Thyroid gland (tissue), 4 donors: Measurements from ENCODE around the gene USP11. TPM values are rescaled to one million over a fixed set of nuclear protein-coding genes. Genes with fewer than 3 reads are reported as not detected.

Experiments
- DNase-seq, 2 donors: peaks; one replicate each; pipeline ENCODE4 v3.0.0-alpha.2; 2019
- H3K27ac ChIP-seq, 3 donors: fragments of 200-600 bp; sonication (generic); 1 replicate in 2 of 3; 2 replicates in 1 of 3; pipeline ENCODE4 v1.5.1; 2016 to 2019; ENCODE audit warnings: mild to moderate bottlenecking in 1 of 3, moderate library complexity in 1 of 3
- H3K27me3 ChIP-seq: fragments of 200-600 bp; sonication (generic); one replicate; pipeline ENCODE4 v1.5.1; 2019
- H3K36me3 ChIP-seq, 2 donors: fragments of 200-600 bp; sonication (generic); one replicate each; pipeline ENCODE4 v1.5.1; 2016 to 2019
- H3K4me1 ChIP-seq, 2 donors: fragments of 200-600 bp; sonication (generic); one replicate each; pipeline ENCODE4 v1.5.1; 2017 to 2019
- H3K4me3 ChIP-seq, 3 donors: fragments of 200-600 bp; sonication (generic); replicated peaks in 1 of 3; 1 replicate in 2 of 3; 2 replicates in 1 of 3; pipeline ENCODE4 v1.5.1; 2016; ENCODE audit warnings: mild to moderate bottlenecking in 1 of 3
- H3K9me3 ChIP-seq: fragments of 200-600 bp; sonication (generic); one replicate; pipeline ENCODE4 v1.5.1; 2017
- POLR2A ChIP-seq, 2 donors: fragments of 450-650 bp; IDR thresholded peaks; one replicate each; pipeline ENCODE4 v1.6.1; 2017; ENCODE audit warnings: antibody characterized with exemption in 2 of 2, mild to moderate bottlenecking in 2 of 2, moderate library complexity in 1 of 2
- WGBS, 2 donors: methylation state at CpG; one replicate each; pipeline ENCODE4 v1.1.5; 2017; 5-methylcytosine and 5-hydroxymethylcytosine counted together
- intact Hi-C: fragments of 100-400 bp; cut with DNase I; formaldehyde crosslinking; loops from one replicate; pipeline ENCODE4 v1.15.1; 2023
- total RNA-seq, 4 donors: library from RNA; depleted of rRNA; stranded (reverse); fragments of >200 nt; gene quantifications; one replicate each; pipeline ENCODE4 v1.2.3, GENCODE V29; 2016
- TF ChIP-seq, protein P1 (sequence below), 6 experiments: fragments of 200-600 bp in 3 of 6; fragments of 450-650 bp in 3 of 6; sonication (generic) in 3 of 6; IDR thresholded peaks; one replicate each; pipeline ENCODE4 v1.5.1; 2016 to 2019; ENCODE audit warnings: antibody characterized with exemption in 6 of 6, mild to moderate bottlenecking in 2 of 6, inconsistent platforms in 1 of 6, moderate library complexity in 1 of 6

The USP11 gene
- total RNA-seq, 4 donors from 2014 or later: 61.9 to 128 (median 86.8) TPM

- 82 to 93% methylated on average over 8 to 11 of the region's 12 CpGs for WGBS, 2 donors
- intact Hi-C loops: no loop called here
- Histone ChIP-seq H3K9me3 (no peaks in the 10 kb centered on the region), H3K36me3 (peaks cover 68 to 99% of the 10 kb centered on the region in 2 donors), H3K4me1 (no peaks in the 10 kb centered on the region), H3K27ac (no peak overlapping the region), H3K27me3 (no peaks in the 10 kb centered on the region), H3K4me3 (no peak overlapping the region)
- no peak for TF ChIP-seq POLR2A (IDR thresholded peaks at IDR 0.05)
- TF ChIP-seq, protein P1, sequence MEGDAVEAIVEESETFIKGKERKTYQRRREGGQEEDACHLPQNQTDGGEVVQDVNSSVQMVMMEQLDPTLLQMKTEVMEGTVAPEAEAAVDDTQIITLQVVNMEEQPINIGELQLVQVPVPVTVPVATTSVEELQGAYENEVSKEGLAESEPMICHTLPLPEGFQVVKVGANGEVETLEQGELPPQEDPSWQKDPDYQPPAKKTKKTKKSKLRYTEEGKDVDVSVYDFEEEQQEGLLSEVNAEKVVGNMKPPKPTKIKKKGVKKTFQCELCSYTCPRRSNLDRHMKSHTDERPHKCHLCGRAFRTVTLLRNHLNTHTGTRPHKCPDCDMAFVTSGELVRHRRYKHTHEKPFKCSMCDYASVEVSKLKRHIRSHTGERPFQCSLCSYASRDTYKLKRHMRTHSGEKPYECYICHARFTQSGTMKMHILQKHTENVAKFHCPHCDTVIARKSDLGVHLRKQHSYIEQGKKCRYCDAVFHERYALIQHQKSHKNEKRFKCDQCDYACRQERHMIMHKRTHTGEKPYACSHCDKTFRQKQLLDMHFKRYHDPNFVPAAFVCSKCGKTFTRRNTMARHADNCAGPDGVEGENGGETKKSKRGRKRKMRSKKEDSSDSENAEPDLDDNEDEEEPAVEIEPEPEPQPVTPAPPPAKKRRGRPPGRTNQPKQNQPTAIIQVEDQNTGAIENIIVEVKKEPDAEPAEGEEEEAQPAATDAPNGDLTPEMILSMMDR (IDR thresholded peaks at IDR 0.05): no peak
- DNase-seq: no peak
These were observed 24.7 kb upstream of the USP11 start for GRCh38 chrX:47208108-47208507.

DNA sequence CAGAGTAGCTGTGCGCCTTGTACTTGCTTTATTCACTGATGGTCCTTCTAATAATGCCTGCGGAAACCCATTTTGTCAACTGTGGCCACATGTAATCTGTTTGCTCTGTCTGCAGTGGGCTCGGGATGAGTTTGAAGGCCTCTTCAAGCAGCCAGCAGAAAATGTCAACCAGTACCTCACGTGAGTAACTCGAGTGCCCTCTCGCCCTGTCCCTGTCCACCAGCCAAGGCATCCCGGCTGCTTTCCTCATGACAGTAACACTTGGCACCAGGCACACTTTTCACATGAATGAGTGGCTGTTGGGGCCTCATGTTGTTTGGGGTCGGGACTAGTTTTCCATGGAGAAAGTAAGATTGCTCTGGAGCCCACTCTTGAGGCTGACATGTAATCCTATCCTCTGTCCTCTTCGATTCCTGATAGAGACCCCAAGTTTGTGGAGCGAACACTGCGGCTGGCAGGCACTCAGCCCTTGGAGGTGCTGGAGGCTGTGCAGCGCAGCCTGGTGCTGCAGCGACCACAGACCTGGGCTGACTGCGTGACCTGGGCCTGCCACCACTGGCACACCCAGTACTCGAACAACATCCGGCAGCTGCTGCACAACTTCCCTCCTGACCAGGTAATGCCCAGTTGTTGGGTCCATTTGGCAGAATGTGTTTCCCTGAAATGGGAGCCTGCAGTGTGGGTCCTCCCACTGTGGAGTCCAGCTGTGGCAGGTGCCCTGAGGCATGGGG lies 23.1 kb upstream of the USP11 start:
- H3K9me3 ChIP-seq: no peaks in the 10 kb centered on the region
- 85 to 97% methylated on average over 5 to 6 of the region's 16 CpGs for WGBS, 2 donors
- no peak for TF ChIP-seq POLR2A (IDR thresholded peaks at IDR 0.05)
- TF ChIP-seq, protein P1 (IDR thresholded peaks at IDR 0.05): no peak
- no peak for DNase-seq
- H3K4me1 ChIP-seq: no peaks in the 10 kb centered on the region
- no peak overlapping the region for H3K27ac ChIP-seq
- peaks cover 78 to 99% of the 10 kb centered on the region in 2 donors for H3K36me3 ChIP-seq
- no peaks in the 10 kb centered on the region for H3K27me3 ChIP-seq
- H3K4me3 ChIP-seq: no peak overlapping the region
- intact Hi-C loops: no loop called here

DNA sequence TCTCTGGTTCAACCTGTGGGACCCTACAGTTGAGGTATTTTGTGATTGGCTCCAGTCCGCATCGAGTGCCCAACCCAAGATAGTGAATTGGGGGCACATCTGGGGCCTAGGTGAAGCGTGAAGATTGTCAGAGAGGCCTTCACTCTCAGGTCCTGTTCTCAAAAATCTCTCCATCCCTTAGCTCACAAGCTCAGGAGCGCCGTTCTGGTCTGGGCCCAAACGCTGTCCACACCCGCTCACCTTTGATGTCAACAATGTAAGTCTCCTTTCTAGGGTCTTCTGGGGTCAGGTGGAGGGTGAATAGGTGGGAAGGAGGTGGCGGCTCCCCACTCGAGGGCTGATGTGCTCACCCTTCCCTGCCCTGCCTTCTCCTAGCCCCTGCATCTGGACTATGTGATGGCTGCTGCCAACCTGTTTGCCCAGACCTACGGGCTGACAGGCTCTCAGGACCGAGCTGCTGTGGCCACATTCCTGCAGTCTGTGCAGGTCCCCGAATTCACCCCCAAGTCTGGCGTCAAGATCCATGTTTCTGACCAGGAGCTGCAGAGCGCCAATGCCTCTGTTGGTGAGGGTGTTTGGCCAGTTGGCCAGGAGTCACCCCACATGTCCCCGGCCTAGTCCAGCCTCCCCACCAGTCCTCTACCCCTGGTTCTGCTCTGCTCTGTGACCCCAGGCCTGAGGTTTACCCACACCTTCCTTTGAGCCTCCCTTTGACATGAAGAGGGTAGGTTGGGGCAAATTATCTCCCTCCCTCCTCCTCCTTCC lies 22.0 kb upstream of the USP11 start:
- DNase-seq: no peak
- no peaks in the 10 kb centered on the region for H3K27me3 ChIP-seq
- no peak overlapping the region for H3K4me3 ChIP-seq
- no peak overlapping the region for H3K27ac ChIP-seq
- no peak for TF ChIP-seq POLR2A (IDR thresholded peaks at IDR 0.05)
- TF ChIP-seq, protein P1 (IDR thresholded peaks at IDR 0.05): no peak
- peaks cover 85 to 97% of the 10 kb centered on the region in 2 donors for H3K36me3 ChIP-seq
- intact Hi-C loops: no loop called here
- 88 to 96% methylated on average over 8 to 11 of the region's 15 CpGs for WGBS, 2 donors
- H3K9me3 ChIP-seq: no peaks in the 10 kb centered on the region
- H3K4me1 ChIP-seq: no peaks in the 10 kb centered on the region

GRCh38 chrX:47212381-47213293 lies 20.2 kb upstream of the USP11 start:
- WGBS, 2 donors: 95 to 98% methylated on average over 11 to 12 of the region's 12 CpGs
- H3K27ac ChIP-seq: no peak overlapping the region
- H3K27me3 ChIP-seq: no peaks in the 10 kb centered on the region
- intact Hi-C loops: no loop called here
- TF ChIP-seq, protein P1 (IDR thresholded peaks at IDR 0.05): no peak
- no peak for TF ChIP-seq POLR2A (IDR thresholded peaks at IDR 0.05)
- peaks cover 71 to 79% of the 10 kb centered on the region in 2 donors for H3K36me3 ChIP-seq
- H3K4me3 ChIP-seq: no peak overlapping the region
- peaks cover 0 to 9% of the 10 kb centered on the region in 2 donors for H3K4me1 ChIP-seq
- no peaks in the 10 kb centered on the region for H3K9me3 ChIP-seq
- no peak for DNase-seq
